K562 (cell line): ENCODE data around the gene HMCN1. TPM values are rescaled to one million over a fixed set of nuclear protein-coding genes. Genes with fewer than 3 reads are reported as not detected.

Experiments used
- ATAC-seq: fragments of 200-7000 bp; cut with Tn5 transposase; 3 replicates; pipeline ENCODE4 v1.9.1; 2020; ENCODE audit warnings: moderate library complexity
- BruUV-seq: library from RNA; stranded (reverse); fragments of 400-500 nt; replicated peaks from 2 replicates; lab custom pipeline; 2021; lab: Mats Ljungman, UMichigan
- CTCF ChIA-PET: fragments of 300-600 bp; formaldehyde crosslinking; extraction: SDS; loops from one replicate; lab custom pipeline; 2021; ENCODE audit warnings: low intra/inter-chr PET ratio; lab: Yijun Ruan, JAX
- POLR2A ChIA-PET: fragments of 300-600, 350-650 bp; sonication (Branson Sonifier 250); formaldehyde crosslinking; extraction: SDS; loops from one replicate; lab custom pipeline; 2021; ENCODE audit warnings: antibody characterized with exemption, inconsistent platforms; lab: Yijun Ruan, JAX
- DNase-seq, 4 experiments: peaks; one replicate each; pipeline versions ENCODE4 v3.0.0 to v3.0.0-alpha.2; 2011 to 2018; ENCODE audit warnings: low spot score in 3 of 4, mixed read lengths in 3 of 4; ENCODE audit errors: extremely low read depth in 1 of 4
- FAIRE-seq: peaks from 2 replicates; lab custom pipeline; 2011; peaks lifted over from hg19 to GRCh38; lab: Jason Lieb, UNC
- H2AFZ ChIP-seq: 2 replicates; pipeline ENCODE4 v1.6.0; 2011; ENCODE audit warnings: low read depth, low read length, control low read depth, inconsistent platforms
- H3K27ac ChIP-seq: fragments of 200-600 bp; 3 replicates; pipeline ENCODE4 v1.8.0; 2011; ENCODE audit warnings: low read depth, mild to moderate bottlenecking, control low read depth, inconsistent platforms, low read length, moderate library complexity, mixed read lengths; ENCODE audit errors: extremely low read depth
- H3K27me3 ChIP-seq, 2 experiments: fragments of 300-600 bp in 1 of 2; 2 replicates in 1 of 2; 3 replicates in 1 of 2; pipeline versions ENCODE4 v1.6.0 to v1.8.0; 2011; ENCODE audit warnings: inconsistent platforms in 2 of 2, low read length in 2 of 2, mild to moderate bottlenecking in 1 of 2, mixed read lengths in 1 of 2, moderate library complexity in 1 of 2; ENCODE audit not compliant: control insufficient read depth in 2 of 2, insufficient read depth in 2 of 2
- H3K36me3 ChIP-seq: fragments of 300-600 bp; 3 replicates; pipeline ENCODE4 v1.8.0; 2011; ENCODE audit warnings: mild to moderate bottlenecking, low read length, inconsistent platforms; ENCODE audit not compliant: control insufficient read depth, insufficient read depth
- H3K4me1 ChIP-seq, 2 experiments: fragments of 200-600 bp in 1 of 2; replicated peaks in 1 of 2; 2 replicates in 1 of 2; 3 replicates in 1 of 2; pipeline versions ENCODE4 v1.5.1 to v1.8.0; 2011; ENCODE audit warnings: inconsistent platforms in 2 of 2, low read length in 2 of 2, mild to moderate bottlenecking in 1 of 2, mixed read lengths in 1 of 2, moderate library complexity in 1 of 2; ENCODE audit not compliant: control insufficient read depth in 2 of 2, insufficient read depth in 2 of 2
- H3K4me2 ChIP-seq: 2 replicates; pipeline ENCODE4 v1.6.1; 2011; ENCODE audit warnings: low read length, control low read depth, inconsistent platforms, mixed read lengths; ENCODE audit not compliant: insufficient read depth
- H3K4me3 ChIP-seq: fragments of 200-600 bp; sonication (generic), shearing (Covaris generic); 2 replicates; pipeline ENCODE4 v1.5.1; 2016; ENCODE audit warnings: control low read depth, inconsistent platforms
- H3K79me2 ChIP-seq: fragments of 200-600 bp; 3 replicates; pipeline ENCODE4 v1.8.0; 2011; ENCODE audit warnings: low read length, inconsistent platforms; ENCODE audit not compliant: control insufficient read depth, insufficient read depth
- H3K9ac ChIP-seq, 2 experiments: 2 replicates each; pipeline versions ENCODE4 v1.6.0 to v1.6.1; 2011; ENCODE audit warnings: low read depth in 2 of 2, low read length in 2 of 2, control low read depth in 1 of 2, inconsistent platforms in 1 of 2, mild to moderate bottlenecking in 1 of 2, mixed read lengths in 1 of 2; ENCODE audit not compliant: insufficient read depth in 1 of 2
- H3K9me1 ChIP-seq: one replicate; pipeline ENCODE4 v1.6.0; 2011; ENCODE audit warnings: inconsistent platforms, mild to moderate bottlenecking, low read length, moderate library complexity; ENCODE audit not compliant: control insufficient read depth, insufficient read depth
- H3K9me3 ChIP-seq: replicated peaks from 2 replicates; pipeline ENCODE4 v1.5.1; 2011; ENCODE audit warnings: low read depth, low read length, inconsistent platforms; ENCODE audit not compliant: control insufficient read depth, insufficient read depth
- H4K20me1 ChIP-seq: replicated peaks from 2 replicates; pipeline ENCODE4 v1.6.1; 2011; ENCODE audit warnings: low read length, inconsistent platforms, mixed read lengths; ENCODE audit not compliant: control insufficient read depth, insufficient read depth
- AFF1 ChIP-seq, 2 experiments: fragments of 450-650 bp; IDR thresholded peaks; 2 replicates each; pipeline ENCODE4 v1.6.1; 2018; ENCODE audit warnings: mild to moderate bottlenecking in 2 of 2, low read depth in 1 of 2; ENCODE audit not compliant: partially characterized antibody in 2 of 2
- ARID1B ChIP-seq: fragments of 450-650 bp; IDR thresholded peaks from 2 replicates; pipeline ENCODE4 v1.6.1; 2016; ENCODE audit warnings: antibody characterized with exemption, mild to moderate bottlenecking, inconsistent platforms
- CCNT2 ChIP-seq: IDR thresholded peaks from 2 replicates; pipeline ENCODE4 v1.6.1; 2011; ENCODE audit warnings: borderline replicate concordance, low read depth, mild to moderate bottlenecking, moderate library complexity, mixed read lengths, low read length; ENCODE audit not compliant: insufficient read length; ENCODE audit errors: extremely low read depth
- DPF2 ChIP-seq: fragments of 450-650 bp; IDR thresholded peaks from 2 replicates; pipeline ENCODE4 v1.6.1; 2016
- E2F3 ChIP-seq: fragments of 250-450 bp; sonication (Bioruptor Pico); IDR thresholded peaks from 2 replicates; pipeline ENCODE4 v1.4.0; 2020; ENCODE audit warnings: mild to moderate bottlenecking
- GTF2F1 ChIP-seq: IDR thresholded peaks from 2 replicates; pipeline ENCODE4 v1.6.1; 2011; ENCODE audit warnings: low read depth, low read length, improper control_type of control experiment
- HMG20A ChIP-seq: fragments of 450-650 bp; formaldehyde crosslinking; conservative IDR thresholded peaks from 2 replicates; pipeline ENCODE4 v1.4.0; 2020; ENCODE audit warnings: mild to moderate bottlenecking, mixed read lengths
- KAT7 ChIP-seq: sonication (generic); formaldehyde crosslinking; IDR thresholded peaks from 2 replicates; pipeline ENCODE4 v1.8.0; 2022; ENCODE audit warnings: missing genetic modification reagents, mild to moderate bottlenecking, borderline replicate concordance
- LCOR ChIP-seq: sonication (generic); formaldehyde crosslinking; IDR thresholded peaks from 2 replicates; pipeline ENCODE4 v1.8.0; 2022; ENCODE audit warnings: mild to moderate bottlenecking, missing genetic modification reagents
- MAFF ChIP-seq: IDR thresholded peaks from 2 replicates; pipeline ENCODE4 v1.6.1; 2012; ENCODE audit warnings: low read length, improper control_type of control experiment
- MCM7 ChIP-seq, 2 experiments: fragments of 450-650 bp; IDR thresholded peaks; 2 replicates each; pipeline ENCODE4 v1.6.1; 2016 to 2018
- NFIC ChIP-seq: fragments of 450-650 bp; IDR thresholded peaks from 2 replicates; pipeline ENCODE4 v1.6.1; 2017; ENCODE audit warnings: mild to moderate bottlenecking, inconsistent platforms
- POLR2G ChIP-seq: fragments of 200-400 bp; formaldehyde crosslinking; IDR thresholded peaks from 2 replicates; pipeline ENCODE4 v1.6.1; 2017; ENCODE audit warnings: low read depth, mild to moderate bottlenecking, antibody characterized with exemption, low read length, moderate library complexity
- PRPF4 ChIP-seq: fragments of 200-400 bp; formaldehyde crosslinking; IDR thresholded peaks from one replicate; pipeline ENCODE4 v1.6.1; 2017; ENCODE audit warnings: low read length, low read depth, mild to moderate bottlenecking; ENCODE audit not compliant: insufficient read depth, poor library complexity, severe bottlenecking
- STAT6 ChIP-seq: sonication (generic); formaldehyde crosslinking; IDR thresholded peaks from 2 replicates; pipeline ENCODE4 v1.8.1; 2023; ENCODE audit warnings: mild to moderate bottlenecking, missing genetic modification reagents
- TAL1 ChIP-seq: fragments of 450-650 bp; IDR thresholded peaks from 2 replicates; pipeline ENCODE4 v1.6.1; 2016; ENCODE audit warnings: mild to moderate bottlenecking
- WGBS: fragments of 100-300 bp; shearing (Covaris generic); methylation state at CpG from one replicate; pipeline ENCODE4 v1.1.6; 2016; ENCODE audit warnings: low coverage, mixed read lengths; ENCODE audit not compliant: insufficient coverage; ENCODE audit errors: missing lambda C conversion rate; 5-methylcytosine and 5-hydroxymethylcytosine counted together
- in situ Hi-C: fragments of 300-500 bp; cut with MboI; formaldehyde crosslinking; loops from 4 replicates; pipeline ENCODE4 v1.15.0; 2018; ENCODE audit warnings: inconsistent platforms, mixed read lengths
- intact Hi-C: fragments of 100-400 bp; cut with micrococcal nuclease; formaldehyde crosslinking; loops from 2 replicates; pipeline ENCODE4 v1.14.2; 2022
- polyA plus RNA-seq, 8 experiments: library from polyadenylated mRNA; depleted of rRNA in 4 of 8; stranded (reverse) in 5 of 8; unstranded in 3 of 8; fragments of >200 nt; fragmentation: Nextera tagmentation in 2 of 8; fragmentation: Illumina TruSeq in 1 of 8; extraction: Ambion mirVana in 2 of 8; extraction: Trizol in 1 of 8; gene quantifications; 2 replicates each; pipeline versions ENCODE4 v1.2.1 to v1.2.3, GENCODE V29; 2011 to 2014; ENCODE audit warnings: inconsistent platforms in 1 of 8, missing spikeins in 1 of 8
- total RNA-seq, 7 experiments: library from RNA; depleted of rRNA in 6 of 7; stranded (reverse); fragments of >200 nt in 6 of 7; fragmentation: Illumina TruSeq in 2 of 7; extraction: Trizol in 2 of 7; gene quantifications; 2 replicates each; pipeline versions ENCODE4 v1.2.1 to v1.2.3, GENCODE V29; 2011 to 2021; ENCODE audit warnings: low replicate concordance in 1 of 7

HMCN1 gene
- total and polyA plus RNA-seq, 9 of the 15 experiments (the other 6 are each of a cell fraction or from before 2014, with no cell fraction given), result 0.07 to 0.36 (median 0.21) TPM

GRCh38 chr1:186076006-186076405, 341.8 kb downstream of the HMCN1 start (continued):
- TF ChIP-seq STAT6 (CRISPR knock-in tag) (no peak), MCM7 (IDR thresholded peaks at IDR 0.05) (no peak), POLR2G (no peak), PRPF4 (no peak), KAT7 (CRISPR knock-in tag) (no peak), HMG20A (CRISPR knock-in tag) (no peak), GTF2F1 (no peak), E2F3 (CRISPR knock-in tag) (no peak), MAFF (no peak)
- TF ChIP-seq, all 486 proteins: peak for 0

- H3K9me1 ChIP-seq, result no peaks in the 10 kb centered on the region
- peaks cover 6 to 15% of the 10 kb centered on the region in 2 experiments; a peak in 4 of 5 replicates for H3K4me1 ChIP-seq
- H3K9me3 ChIP-seq, result no peaks in the 10 kb centered on the region
- no peaks in the 10 kb centered on the region for H3K36me3 ChIP-seq
- no peak overlapping the region; the same call in 1 of the 2 replicates for H2AFZ ChIP-seq
- no peaks in the 10 kb centered on the region for H4K20me1 ChIP-seq
- ChIA-PET POLR2A (interaction anchor here (1.0 kb wide), 1 partner anchor 11 kb away, joined by 3 read pairs; no protein-coding TSS in a partner anchor), CTCF (no interaction called here)
- H3K27ac ChIP-seq, result no peak overlapping the region
- no TSS peak for BruUV-seq
- intact Hi-C loops, result no loop called here
- H3K4me3 ChIP-seq, result no peak overlapping the region
- H3K79me2 ChIP-seq, result no peaks in the 10 kb centered on the region
- H3K4me2 ChIP-seq, result no peak overlapping the region
- FAIRE-seq (no peak), ATAC-seq (no peak), DNase-seq (no peak)
- in situ Hi-C loops, result no loop called here
- whole genome bisulfite sequencing, result 19% methylated on average over 2 of the region's 2 CpGs
- H3K27me3 ChIP-seq, result no peaks in the 10 kb centered on the region
- H3K9ac ChIP-seq, result no peak overlapping the region
- TF ChIP-seq LCOR (CRISPR knock-in tag) (0 out of 2 replicates have a peak, but pooled peaks have one; percentile 21), TAL1 (0 out of 2 replicates have a peak, but pooled peaks have one; percentile 20), ARID1B (peak; percentile 48; the same call in 1 of the 2 replicates), AFF1 (IDR thresholded peaks at IDR 0.05; ENCODE audit: low read depth in 1 of 2, partially characterized antibody in 2 of 2) (no peak), DPF2 (peak; percentile 20; the same call in 1 of the 2 replicates), CCNT2 (peak; percentile 26), NFIC (no peak)
Measured at GRCh38 chr1:186078245-186078644, 344.1 kb downstream of the HMCN1 start.
